GM18909 (cell line): ENCODE results near the gene SNAP47.
A peak's percentile ranks its signal among the peaks of the same experiment; 100 is the strongest.
"Not testable (repeated sequence)": the region's sequence is repeated elsewhere in the genome, so short reads cannot be mapped to it uniquely, and the experiment has no call there.

Experiments
- ATAC-seq: cut with Tn5 transposase; IDR thresholded peaks from one replicate; pipeline ENCODE4 v1.9.1; 2021; ENCODE audit warnings: mild to moderate bottlenecking; ENCODE audit not compliant: unreplicated experiment, poor library complexity

Gene SNAP47

GRCh38 chr1:227734856-227735538, at the start of gene SNAP47, which contains the start of gene JMJD4:
SNAP47 (plus strand) TSS chr1:227735435; CDS start chr1:227747737, 12,302 bp downstream.
JMJD4 (minus strand) TSS chr1:227735302; CDS start chr1:227735273, 29 bp downstream.
- peak; percentile 95 for ATAC-seq

- no peak for ATAC-seq
Observed at GRCh38 chr1:227685807-227686206, 49.4 kb upstream of the SNAP47 start.

GRCh38 chr1:227697321-227697864, 37.8 kb upstream of the SNAP47 start:
- ATAC-seq = no peak

- ATAC-seq = not testable (repeated sequence)
Observed at GRCh38 chr1:227701631-227702030, 33.6 kb upstream of the SNAP47 start.

GRCh38 chr1:227707846-227708245, 27.4 kb upstream of the SNAP47 start:
- no peak for ATAC-seq

- ATAC-seq = no peak
Observed at GRCh38 chr1:227709451-227709850, 25.8 kb upstream of the SNAP47 start.

- ATAC-seq = not testable (repeated sequence)
Observed at GRCh38 chr1:227710474-227710873, 24.8 kb upstream of the SNAP47 start.

- ATAC-seq = no peak
Observed at GRCh38 chr1:227712648-227713047, 22.6 kb upstream of the SNAP47 start.

GRCh38 chr1:227718932-227719331, 16.3 kb upstream of the SNAP47 start:
- ATAC-seq = no peak

- ATAC-seq = no peak
Observed at GRCh38 chr1:227723474-227723873, 11.8 kb upstream of the SNAP47 start.

- no peak for ATAC-seq
Observed at GRCh38 chr1:227725046-227725445, 10.2 kb upstream of the SNAP47 start.

- ATAC-seq = no peak
Observed at GRCh38 chr1:227726318-227726717, 8.9 kb upstream of the SNAP47 start.

GRCh38 chr1:227726924-227727599, 8.2 kb upstream of the SNAP47 start:
- no peak for ATAC-seq

GRCh38 chr1:227728059-227728891, 7.0 kb upstream of the SNAP47 start:
- peak; percentile 42 for ATAC-seq

GRCh38 chr1:227728892-227729143, 6.4 kb upstream of the SNAP47 start:
- ATAC-seq = peak; percentile 8

GRCh38 chr1:227729144-227729880, 5.9 kb upstream of the SNAP47 start:
- peak; percentile 5 for ATAC-seq

- no peak for ATAC-seq
Observed at GRCh38 chr1:227729881-227730629, 5.2 kb upstream of the SNAP47 start.

- no peak for ATAC-seq
Observed at GRCh38 chr1:227730630-227731151, 4.5 kb upstream of the SNAP47 start.

GRCh38 chr1:227731241-227731677, 4.0 kb upstream of the SNAP47 start:
- ATAC-seq = no peak
